T-helper 17 cell (primary cell): ENCODE results near the gene DHFR. TPM values are rescaled to one million over a fixed set of nuclear protein-coding genes. Genes with fewer than 3 reads are reported as not detected.
"Not testable (repeated sequence)": the region's sequence is repeated elsewhere in the genome, so short reads cannot be mapped to it uniquely, and the experiment has no call there.

Source experiments
- ATAC-seq: fragments of 150-1000 bp; cut with Tn5 transposase; 2 replicates; pipeline ENCODE4 v1.10.0; 2021; ENCODE audit warnings: mild to moderate bottlenecking, moderate library complexity
- DNase-seq, 3 donors: peaks; one replicate each; pipeline versions ENCODE4 v3.0.0 to v3.0.0-alpha.2; 2020 to 2021
- H3K9me3 ChIP-seq: one replicate; pipeline ENCODE4 v1.7.0; 2013; ENCODE audit warnings: low read length, mild to moderate bottlenecking; ENCODE audit not compliant: control insufficient read depth, poor library complexity, severe bottlenecking
- H3K27ac Mint-ChIP-seq: one replicate; pipeline ENCODE4 v1.8.0; 2022; ENCODE audit warnings: mild to moderate bottlenecking, moderate library complexity, mixed read lengths
- H3K27me3 Mint-ChIP-seq: one replicate; pipeline ENCODE4 v1.8.0; 2022; ENCODE audit warnings: mixed read lengths
- H3K36me3 Mint-ChIP-seq: one replicate; pipeline ENCODE4 v1.8.0; 2022; ENCODE audit warnings: low read depth, mixed read lengths
- H3K4me1 Mint-ChIP-seq: one replicate; pipeline ENCODE4 v1.8.0; 2022; ENCODE audit warnings: mild to moderate bottlenecking, mixed read lengths
- H3K4me3 Mint-ChIP-seq: one replicate; pipeline ENCODE4 v1.8.0; 2022; ENCODE audit warnings: mild to moderate bottlenecking, moderate library complexity, mixed read lengths
- total RNA-seq, 4 donors: library from RNA in 2 of 4; stranded (reverse) in 2 of 4; gene quantifications; one replicate each; pipeline ENCODE4 v1.2.3 and lab custom pipeline; 2022 to 2026

The DHFR gene
- total RNA-seq, 2 donors from 2014 or later = 5.7 to 8.3 TPM

DNA sequence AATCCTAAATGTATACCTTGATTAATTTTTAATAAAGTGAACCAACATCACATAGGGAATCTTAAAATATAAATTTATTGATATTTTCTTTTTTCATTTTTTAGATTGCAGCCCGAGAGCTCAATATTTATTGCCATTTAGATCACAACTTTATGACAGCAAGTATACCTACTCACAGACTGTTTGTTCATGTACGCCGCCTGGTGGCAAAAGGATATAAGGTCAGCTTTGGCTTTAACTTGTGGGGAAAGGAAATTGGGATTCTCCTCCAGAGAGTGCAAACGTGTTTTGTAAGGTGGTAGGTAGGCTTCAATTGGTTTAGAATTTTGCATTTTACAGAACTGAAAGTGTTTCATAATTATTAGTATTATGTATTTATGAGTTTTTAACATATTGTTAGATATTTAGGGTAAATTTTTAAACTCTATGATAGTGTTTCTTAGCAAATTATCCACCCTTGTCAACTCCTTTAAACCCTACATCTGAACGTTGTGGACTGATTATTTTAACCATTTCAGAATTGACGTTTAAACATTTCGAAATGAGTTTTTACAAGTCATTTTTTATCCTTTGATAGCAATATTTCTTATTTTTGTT is 17.5 kb upstream of the DHFR start:
- H3K9me3 ChIP-seq = no peaks in the 10 kb centered on the region
- Mint-ChIP-seq H3K27me3 (no peaks in the 10 kb centered on the region), H3K36me3 (peaks cover 6% of the 10 kb centered on the region), H3K27ac (no peak overlapping the region), H3K4me1 (peaks cover 6% of the 10 kb centered on the region), H3K4me3 (no peak overlapping the region)
- ATAC-seq = peak; percentile 85
- DNase-seq = peak; percentile 23 to 53 (median 28)

DNA sequence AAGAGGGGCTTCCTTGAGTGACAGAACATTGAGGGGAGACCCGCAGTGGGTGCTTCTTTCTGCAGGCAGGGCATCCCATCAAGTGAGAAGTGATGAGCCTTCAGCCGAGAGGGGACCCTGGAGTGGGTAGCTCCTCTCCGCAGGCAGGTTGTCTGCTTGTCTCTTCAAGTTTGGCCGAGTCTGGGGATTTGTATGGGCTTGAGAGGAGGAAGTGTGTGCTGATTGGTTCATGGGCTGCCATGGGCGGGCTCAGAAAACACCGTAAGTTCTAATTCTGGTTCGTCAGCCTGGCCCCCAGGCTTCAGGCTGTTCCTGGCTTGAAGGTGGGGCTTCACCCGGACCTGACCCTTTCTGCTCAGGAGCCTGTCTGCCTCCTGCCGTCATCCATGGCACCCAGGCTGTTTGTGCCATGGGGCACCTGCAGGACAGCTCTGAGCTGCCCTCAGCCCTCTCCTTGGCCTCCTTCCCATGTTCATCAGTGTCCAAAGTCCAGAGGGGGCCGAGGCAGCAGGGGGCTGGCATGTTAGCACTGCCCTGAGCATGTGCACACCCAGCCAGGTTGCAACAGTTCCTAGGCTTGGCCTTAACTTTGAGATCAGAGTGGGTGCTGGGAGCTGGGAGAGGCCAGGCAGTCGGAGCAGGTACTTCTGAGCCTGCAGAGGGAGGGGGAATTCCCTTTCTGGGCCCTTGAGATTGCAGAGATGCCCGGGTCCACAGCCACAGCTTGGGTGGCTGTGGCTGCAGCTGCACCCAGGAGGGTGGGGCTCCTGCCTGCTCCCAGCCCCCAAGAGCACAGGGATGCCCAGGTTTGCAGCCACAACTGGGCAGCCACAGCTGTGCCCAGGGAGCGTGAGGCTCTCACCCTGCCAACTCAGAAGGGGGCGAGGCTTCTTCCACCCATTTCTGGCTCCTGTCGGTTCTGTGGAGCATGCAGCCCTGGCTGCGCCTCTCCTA is 13.5 kb upstream of the DHFR start:
- Mint-ChIP-seq H3K27me3 (no peaks in the 10 kb centered on the region), H3K27ac (no peak overlapping the region), H3K4me1 (peaks cover 11% of the 10 kb centered on the region), H3K4me3 (no peak overlapping the region), H3K36me3 (peaks cover 5% of the 10 kb centered on the region)
- ATAC-seq (peak; percentile 58), DNase-seq (no peak)
- no peaks in the 10 kb centered on the region for H3K9me3 ChIP-seq

DNA sequence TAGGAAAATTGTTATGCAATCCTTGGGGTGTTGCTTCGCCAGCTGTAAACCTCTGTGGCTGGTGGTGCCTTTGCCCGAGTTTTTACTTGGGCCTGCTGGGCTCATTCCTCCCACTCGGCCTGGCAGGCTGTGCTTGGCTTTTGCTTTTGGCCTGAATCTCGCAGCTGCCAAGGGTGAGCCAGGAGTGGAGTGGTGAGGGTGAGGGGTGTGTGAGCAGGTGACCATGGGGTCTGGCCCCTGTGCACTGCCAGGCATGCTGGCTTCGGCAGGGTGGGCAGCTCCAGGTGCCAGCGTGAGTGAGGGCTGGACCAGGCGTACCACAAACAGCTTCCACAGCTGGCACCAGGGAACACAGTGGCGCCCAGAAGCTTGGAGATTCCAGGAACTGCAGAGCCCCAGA is 12.6 kb upstream of the DHFR start:
- ATAC-seq (no peak), DNase-seq (no peak)
- H3K27ac Mint-ChIP-seq = no peak overlapping the region
- H3K27me3 Mint-ChIP-seq = no peaks in the 10 kb centered on the region
- H3K4me1 Mint-ChIP-seq = peaks cover 11% of the 10 kb centered on the region
- H3K9me3 ChIP-seq = no peaks in the 10 kb centered on the region
- H3K36me3 Mint-ChIP-seq = peaks cover 3% of the 10 kb centered on the region
- H3K4me3 Mint-ChIP-seq = no peak overlapping the region

DNA sequence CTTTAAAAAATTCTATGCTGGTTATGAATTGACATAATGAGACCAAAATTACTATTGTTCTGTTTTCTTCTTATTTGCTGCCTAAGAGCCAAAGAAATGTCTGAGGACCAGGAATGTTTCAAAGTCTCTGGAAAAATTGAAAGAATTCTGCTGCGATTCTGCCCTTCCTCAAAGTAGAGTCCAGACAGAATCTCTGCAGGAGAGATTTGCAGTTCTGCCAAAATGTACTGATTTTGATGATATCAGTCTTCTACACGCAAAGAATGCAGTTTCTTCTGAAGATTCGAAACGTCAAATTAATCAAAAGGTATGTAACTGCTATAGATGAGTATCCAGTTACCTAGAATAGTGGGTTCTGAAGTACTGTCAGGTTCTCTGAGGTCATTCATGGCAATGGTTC is 10.3 kb upstream of the DHFR start:
- ATAC-seq (no peak), DNase-seq (no peak)
- peaks cover 14% of the 10 kb centered on the region for H3K4me1 Mint-ChIP-seq
- no peak overlapping the region for H3K27ac Mint-ChIP-seq
- no peaks in the 10 kb centered on the region for H3K27me3 Mint-ChIP-seq
- H3K36me3 Mint-ChIP-seq = peaks cover 7% of the 10 kb centered on the region
- H3K4me3 Mint-ChIP-seq = no peak overlapping the region
- no peaks in the 10 kb centered on the region for H3K9me3 ChIP-seq

DNA sequence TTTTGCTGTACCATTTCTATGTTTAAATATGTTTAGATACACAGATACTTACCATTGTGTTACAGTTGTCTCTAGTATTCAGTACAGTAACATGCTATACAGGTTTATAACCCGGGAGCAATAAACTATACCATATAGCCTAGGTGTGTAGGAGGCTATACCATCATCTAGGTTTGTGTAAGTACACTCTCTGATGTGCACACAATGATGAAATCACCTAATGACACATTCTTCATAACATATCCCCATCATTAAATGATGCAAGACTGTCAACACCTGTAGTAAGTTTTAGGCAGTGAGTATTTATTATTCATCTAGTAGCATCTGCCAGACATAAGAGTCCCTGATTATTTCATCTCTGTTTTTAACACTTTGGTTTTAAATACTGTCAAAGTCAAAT is 7.3 kb upstream of the DHFR start:
- no peak for ATAC-seq

DNA sequence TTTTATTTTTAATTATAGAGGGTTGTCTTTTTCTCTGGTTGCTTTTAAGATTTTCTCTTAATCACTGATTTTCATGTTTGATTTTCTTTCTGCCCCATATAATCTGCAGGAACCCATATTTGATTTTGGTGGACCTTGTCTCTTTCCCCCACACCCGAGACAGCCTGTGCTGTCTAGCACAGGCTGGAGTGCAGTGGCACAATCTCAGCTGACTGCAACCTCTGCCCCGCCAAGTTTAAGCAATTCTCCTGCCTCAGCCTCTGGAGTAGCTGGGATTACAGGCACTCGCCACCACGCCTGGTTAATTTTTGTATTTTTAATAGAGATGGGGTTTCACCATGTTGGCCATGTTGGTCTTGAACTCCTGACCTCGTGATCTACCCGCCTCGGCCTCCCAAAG is 5.9 kb upstream of the DHFR start:
- not testable (repeated sequence) for H3K27me3 Mint-ChIP-seq, DNase-seq, ATAC-seq, H3K4me3 Mint-ChIP-seq, H3K36me3 Mint-ChIP-seq, H3K9me3 ChIP-seq, H3K27ac Mint-ChIP-seq
- H3K4me1 Mint-ChIP-seq = peaks cover 12% of the 10 kb centered on the region

More for the DNA sequence above, 7.3 kb upstream of the DHFR start:
- H3K27ac Mint-ChIP-seq = no peak overlapping the region
- peaks cover 13% of the 10 kb centered on the region for H3K36me3 Mint-ChIP-seq
- H3K4me1 Mint-ChIP-seq = peaks cover 12% of the 10 kb centered on the region
- DNase-seq = no peak
- H3K27me3 Mint-ChIP-seq = no peaks in the 10 kb centered on the region
- H3K4me3 Mint-ChIP-seq = no peak overlapping the region
- no peaks in the 10 kb centered on the region for H3K9me3 ChIP-seq

DNA sequence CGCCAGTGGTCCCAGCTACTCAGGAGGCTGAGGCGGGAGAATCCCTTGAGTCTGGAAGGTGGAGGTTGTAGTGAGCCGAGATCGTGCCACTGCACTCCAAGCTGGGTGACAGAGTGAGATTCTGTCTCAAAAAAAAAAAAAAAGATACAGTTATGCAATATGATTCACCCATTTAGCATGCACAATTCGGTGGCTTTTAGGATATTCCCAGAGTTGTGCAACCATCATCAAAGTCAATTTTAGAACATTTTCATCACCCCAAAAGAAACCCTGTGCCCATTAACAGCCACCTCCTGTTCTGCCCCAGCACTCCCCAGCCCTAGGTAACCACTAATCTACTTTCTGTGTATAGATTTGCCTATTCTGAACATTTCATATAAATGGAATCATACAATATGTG is 4.3 kb upstream of the DHFR start:
- no peak for DNase-seq
- H3K9me3 ChIP-seq = no peaks in the 10 kb centered on the region
- H3K4me3 Mint-ChIP-seq = no peak overlapping the region
- H3K27ac Mint-ChIP-seq = no peak overlapping the region
- H3K27me3 Mint-ChIP-seq = no peaks in the 10 kb centered on the region
- H3K4me1 Mint-ChIP-seq = peaks cover 17% of the 10 kb centered on the region
- no peak for ATAC-seq
- peaks cover 10% of the 10 kb centered on the region for H3K36me3 Mint-ChIP-seq

DNA sequence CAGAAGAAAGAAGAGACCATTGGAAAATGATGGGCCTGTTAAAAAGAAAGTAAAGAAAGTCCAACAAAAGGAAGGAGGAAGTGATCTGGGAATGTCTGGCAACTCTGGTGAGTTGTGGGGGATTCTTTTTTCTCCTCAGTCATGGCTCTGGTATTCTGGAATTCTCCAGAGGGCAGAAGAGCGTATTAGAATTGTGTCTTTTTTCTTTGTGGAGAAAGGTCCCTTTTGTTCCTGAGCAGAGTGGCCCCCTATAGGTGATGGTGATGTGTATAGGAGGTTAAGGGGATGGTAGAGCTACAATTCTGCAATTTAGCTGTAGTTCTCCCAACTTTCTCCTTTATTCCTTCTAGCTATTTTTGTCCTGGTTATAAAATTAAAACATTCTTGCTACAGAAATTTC is 1.6 kb upstream of the DHFR start:
- Mint-ChIP-seq H3K27ac (peak overlapping the region; percentile 63), H3K4me1 (peaks cover 19% of the 10 kb centered on the region), H3K27me3 (no peaks in the 10 kb centered on the region), H3K36me3 (peaks cover 10% of the 10 kb centered on the region), H3K4me3 (no peak overlapping the region)
- DNase-seq = no peak
- no peak for ATAC-seq
- H3K9me3 ChIP-seq = no peaks in the 10 kb centered on the region

DNA sequence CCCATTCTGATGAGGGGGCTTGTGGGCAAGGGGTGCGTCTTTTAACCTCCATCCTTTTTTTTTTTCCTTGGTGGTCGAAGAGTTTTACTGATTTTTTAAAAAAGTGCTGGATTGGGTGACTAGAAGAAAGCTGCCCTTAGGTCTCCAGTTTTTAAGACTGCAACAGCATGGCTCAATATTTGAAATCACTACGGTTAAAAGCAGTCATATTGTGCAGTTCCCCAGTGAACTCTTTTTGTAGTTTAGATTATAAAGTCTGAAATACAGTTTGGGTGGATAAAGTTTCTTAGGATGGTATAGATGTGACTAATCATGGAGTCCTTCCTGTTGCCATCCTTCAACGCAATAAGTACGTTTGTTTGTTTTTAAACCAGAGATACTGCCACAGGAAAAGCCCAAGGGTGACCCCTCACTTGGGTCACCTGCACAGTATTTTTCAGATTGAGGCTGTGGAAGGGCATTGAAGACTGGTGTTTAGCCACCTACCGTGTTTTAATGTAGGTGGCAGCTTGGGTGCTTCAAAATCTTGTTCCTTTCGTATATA is 520 bp upstream of the DHFR start:
- Mint-ChIP-seq H3K27ac (peak overlapping the region; percentile 63), H3K27me3 (no peaks in the 10 kb centered on the region), H3K36me3 (peaks cover 6% of the 10 kb centered on the region), H3K4me1 (peaks cover 16% of the 10 kb centered on the region), H3K4me3 (peak overlapping the region; percentile 87)
- DNase-seq (no peak), ATAC-seq (no peak)
- no peaks in the 10 kb centered on the region for H3K9me3 ChIP-seq

DNA sequence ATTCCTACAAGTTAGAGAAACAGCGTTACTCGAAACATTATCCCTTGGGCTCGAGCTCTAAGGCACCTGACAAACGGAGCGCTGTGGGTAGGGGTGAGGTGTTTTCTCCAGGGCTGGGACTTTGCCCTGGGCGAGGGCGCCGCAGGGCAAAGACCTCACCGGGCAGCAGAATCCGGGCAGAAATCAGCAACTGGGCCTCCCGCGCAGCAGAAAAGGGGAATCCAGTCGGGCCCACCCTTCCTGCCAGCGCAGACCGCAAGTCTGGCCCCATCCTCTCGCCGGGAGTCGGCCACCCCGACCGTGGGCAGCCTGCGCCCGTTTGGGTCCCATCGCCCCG is 761 bp downstream of the DHFR start:
- DNase-seq (peak in 1 of 3 donors; percentile 18), ATAC-seq (no peak)
- Mint-ChIP-seq H3K36me3 (no peaks in the 10 kb centered on the region), H3K4me3 (peak overlapping the region; percentile 87), H3K27ac (peak overlapping the region; percentile 68), H3K4me1 (peaks cover 13% of the 10 kb centered on the region), H3K27me3 (no peaks in the 10 kb centered on the region)
- H3K9me3 ChIP-seq = no peaks in the 10 kb centered on the region

DNA sequence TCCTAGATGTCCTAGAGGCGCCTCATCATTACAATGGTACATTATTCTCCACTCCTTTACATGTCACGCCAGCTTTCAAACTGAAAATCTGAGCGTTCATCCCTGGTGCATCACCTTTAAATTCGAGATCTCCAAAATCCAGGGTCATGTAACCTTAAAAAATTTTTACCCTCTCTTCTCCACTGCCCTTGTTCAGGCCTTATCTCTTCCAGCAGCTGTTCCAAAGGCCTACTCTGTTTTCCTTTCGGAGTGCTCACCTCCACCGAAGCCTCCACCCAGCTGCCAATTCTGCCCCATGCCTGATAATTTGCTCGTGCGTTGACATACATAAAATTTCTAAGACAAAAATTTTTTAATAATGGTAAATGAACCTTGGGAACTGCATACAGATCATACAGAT is 1.3 kb downstream of the DHFR start:
- H3K27me3 Mint-ChIP-seq = no peaks in the 10 kb centered on the region
- peak overlapping the region; percentile 81 for H3K4me3 Mint-ChIP-seq
- H3K27ac Mint-ChIP-seq = peak overlapping the region; percentile 68
- peaks cover 13% of the 10 kb centered on the region for H3K4me1 Mint-ChIP-seq
- no peak for DNase-seq
- ATAC-seq = no peak
- H3K36me3 Mint-ChIP-seq = no peaks in the 10 kb centered on the region
- H3K9me3 ChIP-seq = no peaks in the 10 kb centered on the region

DNA sequence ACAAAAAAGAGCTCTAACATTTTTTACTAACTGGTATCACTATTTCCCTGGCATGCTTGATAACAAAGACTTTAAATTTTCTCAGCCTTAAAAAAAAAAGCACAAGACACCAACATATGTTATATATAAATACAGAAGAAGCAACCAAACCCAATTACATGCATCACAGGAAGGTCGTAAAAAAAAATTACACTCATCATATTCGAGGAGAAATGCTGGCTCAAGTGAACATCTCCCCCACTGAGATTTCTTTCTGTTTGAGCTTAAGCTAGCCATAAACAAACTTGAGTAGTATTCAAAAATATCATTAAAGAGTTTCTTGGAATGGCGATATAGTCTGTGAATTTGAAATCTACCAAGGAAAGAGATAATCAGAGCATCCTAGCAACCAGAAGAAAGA is 7.9 kb downstream of the DHFR start:
- peaks cover 14% of the 10 kb centered on the region for H3K36me3 Mint-ChIP-seq
- peaks cover 9% of the 10 kb centered on the region for H3K4me1 Mint-ChIP-seq
- no peaks in the 10 kb centered on the region for H3K27me3 Mint-ChIP-seq
- ATAC-seq (no peak), DNase-seq (no peak)
- no peaks in the 10 kb centered on the region for H3K9me3 ChIP-seq
- no peak overlapping the region for H3K4me3 Mint-ChIP-seq
- no peak overlapping the region for H3K27ac Mint-ChIP-seq

DNA sequence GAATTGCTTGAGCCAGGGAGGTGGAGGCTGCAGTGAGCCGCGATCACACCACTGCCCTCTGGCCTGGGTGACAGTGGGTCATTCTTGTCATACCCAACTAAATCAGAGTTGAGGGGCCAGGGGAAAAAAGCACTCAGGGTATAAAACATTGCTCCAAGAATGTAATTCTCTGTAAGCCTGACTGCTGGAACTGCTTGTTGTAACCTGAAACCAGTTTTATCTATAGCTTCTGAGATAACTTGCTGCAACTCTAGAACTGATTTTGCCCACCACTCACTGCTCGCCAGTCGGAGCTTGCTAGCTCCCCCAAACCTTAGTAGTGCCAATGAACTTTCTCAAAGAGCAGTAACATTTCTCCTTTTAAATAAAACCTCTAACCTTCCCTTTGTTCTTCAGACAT is 9.9 kb downstream of the DHFR start:
- H3K4me1 Mint-ChIP-seq = peaks cover 14% of the 10 kb centered on the region
- H3K27me3 Mint-ChIP-seq = no peaks in the 10 kb centered on the region
- DNase-seq = no peak
- H3K9me3 ChIP-seq = no peaks in the 10 kb centered on the region
- H3K4me3 Mint-ChIP-seq = no peak overlapping the region
- H3K36me3 Mint-ChIP-seq = peaks cover 17% of the 10 kb centered on the region
- ATAC-seq = no peak
- H3K27ac Mint-ChIP-seq = no peak overlapping the region
